SK-N-MC (cell line): ENCODE results near the gene MME.

ENCODE experiments used
- DNase-seq: peaks from one replicate; pipeline ENCODE4 v3.0.0-alpha.2; 2011; ENCODE audit warnings: low read depth, low spot score
- H3K27ac ChIP-seq: fragments of 200-600 bp; sonication (generic); 2 replicates; pipeline ENCODE4 v1.5.1; 2016; ENCODE audit warnings: mixed run types
- H3K36me3 ChIP-seq: fragments of 200-600 bp; sonication (generic); 2 replicates; pipeline ENCODE4 v1.6.1; 2017; ENCODE audit warnings: antibody characterized with exemption, low read length, mixed read lengths; ENCODE audit not compliant: insufficient read depth
- H3K4me3 ChIP-seq: fragments of 200-600 bp; sonication (generic); 2 replicates; pipeline ENCODE4 v1.5.1; 2016
- H3K9ac ChIP-seq: fragments of 200-600 bp; sonication (generic); 2 replicates; pipeline ENCODE4 v1.8.0; 2017; ENCODE audit warnings: mixed run types, mixed read lengths; ENCODE audit not compliant: insufficient read length
- H3K9me3 ChIP-seq: fragments of 200-600 bp; sonication (generic); 2 replicates; pipeline ENCODE4 v1.6.1; 2017; ENCODE audit warnings: low read depth, mild to moderate bottlenecking, antibody characterized with exemption, low read length, moderate library complexity, mixed read lengths
- EZH2 ChIP-seq: fragments of 200-600 bp; sonication (generic); IDR thresholded peaks from one replicate; pipeline ENCODE4 v1.6.1; 2017; ENCODE audit warnings: antibody characterized with exemption
- FOXP2 ChIP-seq: optimal IDR thresholded peaks from 2 replicates; pipeline ENCODE3; 2011; ENCODE audit warnings: mild to moderate bottlenecking, moderate library complexity; ENCODE audit not compliant: insufficient read depth; ENCODE audit errors: extremely low read length, control extremely low read depth
- POLR2AphosphoS5 ChIP-seq: IDR thresholded peaks from 2 replicates; pipeline ENCODE4 v1.6.1; 2012; ENCODE audit warnings: mild to moderate bottlenecking, low read depth, low read length, borderline replicate concordance

The MME gene

GRCh38 chr3:155089495-155089894, 9.4 kb downstream of the MME start:
- no peak overlapping the region for H3K9ac ChIP-seq
- no peak overlapping the region for H3K4me3 ChIP-seq
- no peaks in the 10 kb centered on the region for H3K9me3 ChIP-seq
- no peak for TF ChIP-seq FOXP2
- no peak for TF ChIP-seq POLR2AphosphoS5
- TF ChIP-seq EZH2, result no peak
- H3K27ac ChIP-seq, result no peak overlapping the region
- no peaks in the 10 kb centered on the region for H3K36me3 ChIP-seq
- no peak for DNase-seq

- TF ChIP-seq FOXP2 (no peak), EZH2 (no peak), POLR2AphosphoS5 (no peak)
- H3K27ac ChIP-seq, result no peak overlapping the region
- no peak overlapping the region for H3K4me3 ChIP-seq
- DNase-seq, result no peak
- H3K9me3 ChIP-seq, result no peaks in the 10 kb centered on the region
- H3K9ac ChIP-seq, result no peak overlapping the region
- H3K36me3 ChIP-seq, result no peaks in the 10 kb centered on the region
Observed at GRCh38 chr3:155093261-155093660, 13.1 kb downstream of the MME start.

DNA sequence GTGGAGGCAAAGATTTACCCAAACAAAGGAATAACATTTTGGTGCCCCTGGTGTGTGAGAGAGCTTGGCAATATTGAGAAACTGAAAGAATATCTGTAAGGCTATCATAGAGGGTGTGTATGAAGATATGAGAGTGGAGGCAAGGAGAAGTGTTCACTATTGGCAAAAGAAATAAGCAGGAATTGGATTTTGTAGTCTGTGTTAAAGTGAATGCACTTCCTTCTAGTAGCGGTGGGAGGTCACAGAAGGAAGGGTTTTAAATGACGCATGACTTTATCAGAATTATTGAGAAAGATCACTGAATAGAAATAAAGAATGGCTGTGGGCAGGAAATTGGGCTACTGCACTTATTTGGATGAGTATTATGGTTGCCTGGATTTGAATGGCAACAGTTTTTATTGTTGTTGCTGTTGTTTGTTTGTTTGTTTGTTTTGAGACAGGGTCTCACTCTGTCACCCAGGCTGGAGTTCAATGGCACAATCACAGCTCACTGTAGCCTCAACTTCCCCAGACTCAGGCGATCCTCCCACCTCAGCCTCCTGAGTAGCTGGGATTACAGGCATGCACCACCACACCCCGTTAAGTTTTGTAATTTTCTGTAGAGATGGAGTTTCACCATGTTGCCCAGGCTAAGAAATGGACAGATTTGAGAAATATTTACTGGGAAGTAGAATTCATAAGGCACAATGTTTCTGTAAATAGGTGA, 16.3 kb downstream of the MME start:
- TF ChIP-seq EZH2 (no peak), POLR2AphosphoS5 (no peak), FOXP2 (no peak)
- Histone ChIP-seq H3K27ac (no peak overlapping the region), H3K9ac (no peak overlapping the region), H3K36me3 (no peaks in the 10 kb centered on the region), H3K4me3 (no peak overlapping the region), H3K9me3 (no peaks in the 10 kb centered on the region)
- DNase-seq, result no peak

DNA sequence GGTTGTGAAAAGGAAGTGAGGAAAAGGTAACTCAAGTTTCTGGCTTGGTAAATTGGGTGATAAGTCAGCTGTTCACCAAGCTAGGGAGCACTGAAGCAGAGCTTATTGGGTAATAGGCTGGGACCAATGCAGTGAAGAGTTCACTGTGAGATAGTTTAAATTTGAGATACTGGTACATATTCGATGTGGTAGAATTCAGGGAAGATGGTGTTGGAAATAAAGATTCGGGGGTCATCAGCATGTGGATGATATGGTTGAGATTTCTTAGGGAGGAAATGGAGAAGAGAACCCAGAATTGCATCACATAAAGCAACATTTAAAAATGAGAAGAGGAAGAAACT, 16.9 kb downstream of the MME start:
- TF ChIP-seq POLR2AphosphoS5, result no peak
- no peak for TF ChIP-seq FOXP2
- TF ChIP-seq EZH2, result no peak

GRCh38 chr3:155101398-155101797, 21.3 kb downstream of the MME start:
- H3K9me3 ChIP-seq, result no peaks in the 10 kb centered on the region
- no peaks in the 10 kb centered on the region for H3K36me3 ChIP-seq
- DNase-seq, result no peak
- no peak for TF ChIP-seq POLR2AphosphoS5
- TF ChIP-seq EZH2, result no peak
- TF ChIP-seq FOXP2, result no peak
- H3K9ac ChIP-seq, result no peak overlapping the region
- no peak overlapping the region for H3K4me3 ChIP-seq
- H3K27ac ChIP-seq, result no peak overlapping the region

More for the DNA sequence above, 16.9 kb downstream of the MME start:
- Histone ChIP-seq H3K9me3 (no peaks in the 10 kb centered on the region), H3K4me3 (no peak overlapping the region), H3K27ac (no peak overlapping the region), H3K9ac (no peak overlapping the region), H3K36me3 (no peaks in the 10 kb centered on the region)
- DNase-seq, result no peak

DNA sequence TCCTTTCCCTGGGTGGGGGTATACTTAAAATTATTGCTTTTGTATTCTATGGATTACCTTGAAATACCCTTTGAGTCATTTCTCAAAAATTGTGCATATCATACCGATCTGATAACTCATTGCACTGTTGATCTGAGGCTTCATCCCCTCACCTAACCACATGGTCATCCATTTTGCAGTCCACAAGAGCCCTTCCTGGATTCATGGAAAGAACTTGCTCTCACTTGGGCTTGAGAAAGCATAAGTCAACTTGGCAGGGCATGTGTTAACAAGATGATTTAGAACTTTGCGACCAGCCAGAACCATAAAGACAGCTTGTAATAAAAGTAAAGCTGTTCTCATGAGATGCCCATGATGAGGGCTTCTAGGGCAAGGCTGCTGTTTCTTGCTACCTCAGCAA, 22.2 kb downstream of the MME start:
- Histone ChIP-seq H3K9me3 (no peaks in the 10 kb centered on the region), H3K4me3 (no peak overlapping the region), H3K36me3 (no peaks in the 10 kb centered on the region), H3K27ac (no peak overlapping the region), H3K9ac (no peak overlapping the region)
- DNase-seq, result no peak
- TF ChIP-seq EZH2, result no peak
- no peak for TF ChIP-seq FOXP2
- TF ChIP-seq POLR2AphosphoS5, result no peak

GRCh38 chr3:155103686-155104085, 23.6 kb downstream of the MME start:
- no peak for DNase-seq
- Histone ChIP-seq H3K4me3 (no peak overlapping the region), H3K27ac (no peak overlapping the region), H3K9me3 (no peaks in the 10 kb centered on the region), H3K9ac (no peak overlapping the region), H3K36me3 (no peaks in the 10 kb centered on the region)
- TF ChIP-seq POLR2AphosphoS5 (no peak), FOXP2 (no peak), EZH2 (no peak)

DNA sequence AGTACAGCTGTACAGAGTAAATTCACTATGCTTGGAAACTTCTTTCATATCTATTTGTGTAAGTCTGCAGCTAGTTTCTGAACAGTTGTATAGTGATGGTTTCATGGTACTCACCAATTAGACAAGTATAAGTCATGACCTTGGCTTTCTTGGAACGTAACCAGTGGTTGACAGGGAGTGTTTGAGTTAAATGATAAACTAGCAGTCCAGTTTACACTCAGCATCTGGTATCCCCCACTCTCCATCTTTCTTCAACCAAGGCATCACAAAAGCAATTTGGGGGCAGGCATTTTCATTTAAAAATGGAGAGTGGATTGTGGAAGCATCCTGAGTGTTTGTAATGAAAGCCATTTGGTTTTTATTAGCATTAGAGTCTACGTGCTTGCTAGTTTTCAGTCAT, 26.0 kb downstream of the MME start:
- H3K4me3 ChIP-seq, result no peak overlapping the region
- no peaks in the 10 kb centered on the region for H3K36me3 ChIP-seq
- TF ChIP-seq EZH2, result no peak
- TF ChIP-seq FOXP2, result no peak
- TF ChIP-seq POLR2AphosphoS5, result no peak
- DNase-seq, result no peak
- H3K9ac ChIP-seq, result no peak overlapping the region
- no peak overlapping the region for H3K27ac ChIP-seq
- no peaks in the 10 kb centered on the region for H3K9me3 ChIP-seq

- Histone ChIP-seq H3K9me3 (no peaks in the 10 kb centered on the region), H3K27ac (no peak overlapping the region), H3K9ac (no peak overlapping the region), H3K4me3 (no peak overlapping the region), H3K36me3 (no peaks in the 10 kb centered on the region)
- DNase-seq, result no peak
- TF ChIP-seq FOXP2 (no peak), EZH2 (no peak), POLR2AphosphoS5 (no peak)
Observed at GRCh38 chr3:155110022-155110421, 29.9 kb downstream of the MME start.
